Gastroesophageal sphincter (tissue), 4 donors: ENCODE measurements around the gene SFT2D3. TPM values are rescaled to one million over a fixed set of nuclear protein-coding genes. Genes with fewer than 3 reads are reported as not detected.

Experiments
- ATAC-seq: fragments of 150-250 bp; one replicate; pipeline ENCODE4 v1.9.1; 2016; ENCODE audit warnings: mild to moderate bottlenecking, moderate library complexity
- H3K27ac ChIP-seq, 4 donors: fragments of 200-600 bp; sonication (generic) in 3 of 4; 1 replicate in 3 of 4; 2 replicates in 1 of 4; pipeline ENCODE4 v1.5.1; 2016 to 2019
- H3K27me3 ChIP-seq: fragments of 200-600 bp; sonication (generic); one replicate; pipeline ENCODE4 v1.5.1; 2019
- H3K36me3 ChIP-seq, 2 donors: fragments of 200-600 bp; sonication (generic); one replicate each; pipeline ENCODE4 v1.5.1; 2019; ENCODE audit warnings: control low read depth in 1 of 2
- H3K4me1 ChIP-seq, 3 donors: fragments of 200-600 bp; sonication (generic); 1 replicate in 2 of 3; 2 replicates in 1 of 3; pipeline ENCODE4 v1.5.1; 2016 to 2019; ENCODE audit warnings: control low read depth in 2 of 3
- H3K4me3 ChIP-seq, 2 donors: fragments of 200-600 bp; sonication (generic); one replicate each; pipeline ENCODE4 v1.5.1; 2019; ENCODE audit warnings: mild to moderate bottlenecking in 1 of 2, moderate library complexity in 1 of 2
- H3K9me3 ChIP-seq, 3 donors: fragments of 200-600 bp; sonication (generic); one replicate each; pipeline ENCODE4 v1.5.1; 2017 to 2019; ENCODE audit warnings: control low read depth in 2 of 3
- CTCF ChIP-seq, 4 experiments: fragments of 200-600 bp in 2 of 4; fragments of 450-650 bp in 2 of 4; sonication (generic) in 1 of 4; IDR thresholded peaks; one replicate each; pipeline ENCODE4 v1.5.1; 2017 to 2019; ENCODE audit warnings: antibody characterized with exemption in 4 of 4, mild to moderate bottlenecking in 2 of 4, moderate library complexity in 2 of 4
- EP300 ChIP-seq: sonication (generic); formaldehyde crosslinking; IDR thresholded peaks from one replicate; pipeline ENCODE4 v1.6.1; 2017; ENCODE audit warnings: antibody characterized with exemption, mild to moderate bottlenecking
- POLR2A ChIP-seq, 2 donors: fragments of 450-650 bp; IDR thresholded peaks; one replicate each; pipeline ENCODE4 v1.6.1; 2017; ENCODE audit warnings: antibody characterized with exemption in 2 of 2, mild to moderate bottlenecking in 2 of 2, moderate library complexity in 1 of 2
- POLR2AphosphoS5 ChIP-seq: sonication (generic); formaldehyde crosslinking; IDR thresholded peaks from one replicate; pipeline ENCODE4 v1.6.1; 2017; ENCODE audit warnings: antibody characterized with exemption
- WGBS, 2 donors: methylation state at CpG; one replicate each; pipeline ENCODE4 v1.1.5; 2018; ENCODE audit warnings: low coverage in 1 of 2; 5-methylcytosine and 5-hydroxymethylcytosine counted together
- total RNA-seq, 4 donors: library from RNA; depleted of rRNA; stranded (reverse); fragments of >200 nt; gene quantifications; one replicate each; pipeline ENCODE4 v1.1.0, GENCODE V29; 2016

SFT2D3 gene
- total RNA-seq, 4 donors from 2014 or later: 7.2 to 15.2 (median 10.3) TPM

DNA sequence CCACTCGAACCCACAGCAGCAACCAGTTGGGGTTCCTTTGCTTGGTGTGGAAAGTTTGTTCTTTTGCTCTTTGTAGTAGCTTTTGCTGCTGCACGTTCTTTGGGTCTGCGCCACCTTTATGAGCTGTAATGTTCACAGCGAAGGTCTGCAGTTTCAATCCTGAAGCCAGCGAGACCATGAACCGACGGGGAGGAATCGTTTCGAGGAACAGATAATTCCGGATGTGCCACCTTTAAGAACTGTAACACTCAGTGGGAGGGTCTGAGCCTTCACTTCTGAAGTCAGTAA, 41.1 kb upstream of the SFT2D3 start:
- peak overlapping the region; percentile 73 to 98 (median 88) for H3K27ac ChIP-seq
- H3K9me3 ChIP-seq: no peaks in the 10 kb centered on the region
- WGBS, 2 donors: 30 to 79% methylated on average over 2 to 10 of the region's 10 CpGs
- H3K4me3 ChIP-seq: no peak overlapping the region
- peaks cover 7 to 100% (median 77%) of the 10 kb centered on the region in 3 donors for H3K4me1 ChIP-seq
- H3K36me3 ChIP-seq: peaks cover 0 to 24% of the 10 kb centered on the region in 2 donors
- H3K27me3 ChIP-seq: no peaks in the 10 kb centered on the region
- no peak for ATAC-seq
- no peak for TF ChIP-seq POLR2A (IDR thresholded peaks at IDR 0.05)
- TF ChIP-seq POLR2AphosphoS5: no peak
- no peak for TF ChIP-seq CTCF (IDR thresholded peaks at IDR 0.05)
- TF ChIP-seq EP300: no peak

DNA sequence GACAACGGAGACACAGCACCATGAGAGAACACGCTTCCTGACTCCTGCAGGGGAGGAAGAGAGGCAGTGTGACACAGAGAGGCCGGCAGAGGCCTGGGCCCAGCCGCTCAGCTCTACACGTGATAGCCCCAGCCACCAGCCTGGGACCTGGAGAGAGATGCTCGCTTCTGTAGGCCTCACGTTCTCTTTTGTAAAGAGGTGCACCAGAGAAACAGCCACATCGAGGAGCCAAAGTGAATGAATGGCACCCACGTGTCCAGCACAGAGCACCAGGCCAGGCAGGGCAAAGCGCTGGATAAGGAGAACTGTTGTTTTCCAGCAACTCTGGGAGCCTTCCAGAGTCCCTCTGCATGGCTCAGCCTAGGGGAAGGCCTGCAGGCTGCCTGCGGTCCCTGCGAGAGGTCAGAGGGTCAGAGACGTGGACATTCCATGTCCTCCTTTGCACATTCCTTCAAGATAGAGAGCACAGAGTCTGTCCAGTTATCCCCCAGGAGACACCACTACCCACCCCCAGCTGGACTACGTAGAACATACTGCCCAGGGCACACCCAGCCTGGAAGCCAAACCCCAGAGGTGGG, 40.1 kb upstream of the SFT2D3 start:
- peaks cover 10 to 100% (median 83%) of the 10 kb centered on the region in 3 donors for H3K4me1 ChIP-seq
- no peak for TF ChIP-seq CTCF (IDR thresholded peaks at IDR 0.05)
- no peak for TF ChIP-seq POLR2AphosphoS5
- TF ChIP-seq POLR2A (IDR thresholded peaks at IDR 0.05): no peak
- no peak for TF ChIP-seq EP300
- H3K36me3 ChIP-seq: peaks cover 0 to 24% of the 10 kb centered on the region in 2 donors
- H3K27ac ChIP-seq: peak overlapping the region; percentile 73 to 98 (median 88)
- no CpG with 5 or more reads among the region's 14 CpGs for WGBS, 2 donors
- H3K4me3 ChIP-seq: no peak overlapping the region
- H3K27me3 ChIP-seq: no peaks in the 10 kb centered on the region
- no peaks in the 10 kb centered on the region for H3K9me3 ChIP-seq
- peak; percentile 10 for ATAC-seq

GRCh38 chr2:127661949-127662510, 39.3 kb upstream of the SFT2D3 start:
- H3K27me3 ChIP-seq: no peaks in the 10 kb centered on the region
- H3K4me3 ChIP-seq: no peak overlapping the region
- peak; percentile 40 for ATAC-seq
- H3K4me1 ChIP-seq: peaks cover 10 to 100% (median 75%) of the 10 kb centered on the region in 3 donors
- TF ChIP-seq POLR2AphosphoS5 (no peak), CTCF (IDR thresholded peaks at IDR 0.05) (peak in 2 of 4 experiments; percentile 17 to 36), POLR2A (IDR thresholded peaks at IDR 0.05) (no peak)
- peaks cover 0 to 17% of the 10 kb centered on the region in 2 donors for H3K36me3 ChIP-seq
- no peaks in the 10 kb centered on the region for H3K9me3 ChIP-seq
- peak overlapping the region; percentile 73 to 98 (median 88) for H3K27ac ChIP-seq
- WGBS, 2 donors: no CpG with 5 or more reads among the region's 9 CpGs

GRCh38 chr2:127662937-127663565, 38.2 kb upstream of the SFT2D3 start:
- 8 to 14% methylated on average over 2 to 4 of the region's 9 CpGs for WGBS, 2 donors
- Histone ChIP-seq H3K27ac (peak overlapping the region; percentile 70 to 98 (median 82)), H3K4me3 (peak overlapping the region in 1 of 2 donors; percentile 54), H3K9me3 (no peaks in the 10 kb centered on the region), H3K36me3 (peaks cover 0 to 9% of the 10 kb centered on the region in 2 donors), H3K4me1 (peaks cover 10 to 91% (median 65%) of the 10 kb centered on the region in 3 donors), H3K27me3 (no peaks in the 10 kb centered on the region)
- no peak for ATAC-seq
- TF ChIP-seq POLR2A (IDR thresholded peaks at IDR 0.05) (no peak), POLR2AphosphoS5 (no peak), EP300 (no peak), CTCF (IDR thresholded peaks at IDR 0.05) (no peak)
